HG03520 (cell line): ENCODE data around the gene GMPPA.

Experiments used
- ATAC-seq: cut with Tn5 transposase; IDR thresholded peaks from one replicate; pipeline ENCODE4 v1.9.1; 2021; ENCODE audit warnings: mild to moderate bottlenecking, moderate library complexity; ENCODE audit not compliant: unreplicated experiment

Gene GMPPA

GRCh38 chr2:219467736-219468075 is 31.0 kb upstream of the GMPPA start:
- no peak for ATAC-seq

GRCh38 chr2:219468410-219469185 is 30.1 kb upstream of the GMPPA start:
- ATAC-seq, result no peak

DNA sequence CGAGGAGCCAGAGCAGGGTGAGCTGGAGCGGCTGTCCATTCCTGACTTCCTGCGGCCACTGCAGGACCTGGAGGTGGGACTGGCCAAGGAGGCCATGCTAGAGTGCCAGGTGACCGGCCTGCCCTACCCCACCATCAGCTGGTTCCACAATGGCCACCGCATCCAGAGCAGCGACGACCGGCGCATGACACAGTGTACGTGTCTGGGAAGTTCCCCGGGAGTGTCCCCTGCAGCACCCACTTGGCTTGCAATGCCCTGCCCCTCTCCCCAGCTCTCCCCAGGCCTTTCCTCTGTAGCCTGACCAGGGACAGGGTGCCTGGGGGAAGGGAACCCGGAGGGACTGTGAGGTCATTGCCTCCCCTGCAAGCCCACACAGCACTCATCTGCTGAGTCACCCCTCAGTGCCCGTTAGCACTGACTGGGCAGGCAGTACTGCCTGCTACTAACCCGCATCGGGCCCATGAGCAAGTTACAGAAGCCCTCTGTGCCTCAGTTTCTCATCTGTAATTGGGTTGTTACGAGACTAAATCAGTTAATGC is 29.4 kb upstream of the GMPPA start:
- no peak for ATAC-seq

DNA sequence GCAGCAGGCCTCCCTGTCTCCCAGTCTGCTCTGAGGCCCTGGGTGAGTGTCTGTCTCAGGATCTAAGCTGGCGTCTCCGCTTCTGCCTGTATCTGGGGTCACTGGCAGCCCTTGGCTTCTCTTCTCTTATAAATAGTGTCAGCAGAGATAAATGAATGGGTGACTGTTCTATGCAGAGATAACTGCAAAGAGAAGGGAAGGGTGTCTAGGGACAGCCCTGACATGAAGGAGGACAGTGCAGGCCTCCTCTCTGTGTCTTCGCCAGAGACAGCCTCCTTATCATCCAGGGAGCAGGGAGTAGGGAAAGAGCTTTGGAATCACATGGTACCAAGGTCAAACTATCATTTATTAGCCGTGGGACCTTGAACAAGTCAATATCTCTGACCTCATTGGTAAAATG is 28.3 kb upstream of the GMPPA start:
- ATAC-seq, result no peak

DNA sequence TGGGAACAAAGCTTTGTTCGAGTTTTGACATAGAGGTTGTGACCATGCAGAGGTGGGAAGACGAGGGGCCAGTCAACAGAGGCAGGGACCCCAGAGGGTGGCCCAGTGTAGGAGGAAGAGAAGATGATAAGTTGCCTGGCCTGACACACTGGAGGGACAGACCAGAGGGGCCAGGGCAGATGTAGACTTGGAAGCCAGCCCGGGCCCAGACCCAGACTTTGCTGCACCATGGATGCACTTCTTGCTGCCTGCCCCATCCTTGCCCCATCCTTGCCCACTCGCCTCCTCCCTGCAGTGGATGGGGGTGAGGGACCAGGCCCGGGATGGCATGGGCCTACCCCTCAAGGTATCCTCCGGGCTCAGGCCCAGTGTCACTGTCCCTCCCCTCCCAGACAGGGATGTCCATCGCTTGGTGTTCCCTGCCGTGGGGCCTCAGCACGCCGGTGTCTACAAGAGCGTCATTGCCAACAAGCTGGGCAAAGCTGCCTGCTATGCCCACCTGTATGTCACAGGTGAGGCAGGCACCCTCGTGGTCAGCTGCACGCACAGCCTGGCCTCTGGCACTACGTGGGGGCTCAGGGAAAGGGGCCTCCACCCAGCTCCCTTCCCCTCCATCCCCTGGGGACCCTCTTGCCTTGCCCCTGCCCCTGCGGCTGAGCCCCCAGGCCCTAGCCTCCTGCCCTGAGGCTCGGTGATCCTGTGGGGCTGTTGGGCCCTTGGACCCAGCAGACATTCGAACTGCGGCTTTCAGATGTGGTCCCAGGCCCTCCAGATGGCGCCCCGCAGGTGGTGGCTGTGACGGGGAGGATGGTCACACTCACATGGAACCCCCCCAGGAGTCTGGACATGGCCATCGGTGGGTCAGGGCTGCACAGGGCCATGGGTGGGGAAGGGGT is 27.0 kb upstream of the GMPPA start:
- ATAC-seq, result no peak

GRCh38 chr2:219472629-219473187 is 26.0 kb upstream of the GMPPA start:
- ATAC-seq, result no peak

- no peak for ATAC-seq
Measured at GRCh38 chr2:219473511-219473910, 25.2 kb upstream of the GMPPA start.

DNA sequence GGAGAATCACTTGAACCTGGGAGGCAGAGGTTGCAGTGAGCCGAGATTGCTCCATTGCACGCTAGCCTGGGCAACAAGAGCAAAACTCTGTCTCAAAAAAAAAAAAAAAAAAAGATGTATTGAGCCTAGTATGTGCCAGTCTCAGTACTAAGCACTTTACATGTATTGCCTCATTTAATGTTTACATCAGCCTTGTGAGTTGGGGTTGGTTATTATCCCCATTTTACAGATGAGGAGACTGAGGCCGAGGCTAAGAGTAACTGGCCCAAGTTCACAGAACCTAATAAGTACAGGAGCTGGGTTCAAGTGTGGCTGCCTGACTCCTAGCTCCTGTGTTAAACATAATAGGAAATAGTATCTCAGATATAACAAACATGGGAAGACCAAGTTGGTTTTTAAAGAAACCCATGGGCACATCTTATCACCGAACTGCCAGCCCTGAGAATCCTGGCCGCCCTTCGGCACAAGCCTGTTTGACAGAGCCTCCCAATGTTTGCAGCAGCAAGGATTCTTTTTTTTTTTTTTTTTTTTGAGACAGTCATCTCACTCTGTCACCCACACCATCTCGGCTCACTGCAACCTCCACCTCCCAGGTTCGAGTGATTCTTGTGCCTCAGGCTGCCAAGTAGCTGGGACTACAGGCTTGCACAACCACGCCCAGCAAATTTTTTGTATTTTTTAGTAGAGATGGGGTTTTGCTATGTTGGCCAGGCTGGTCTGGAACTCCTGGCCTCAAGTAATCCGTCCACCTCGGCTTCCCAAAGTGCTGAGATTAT is 24.2 kb upstream of the GMPPA start:
- no peak for ATAC-seq

- ATAC-seq, result no peak
Measured at GRCh38 chr2:219475278-219475677, 23.4 kb upstream of the GMPPA start.

DNA sequence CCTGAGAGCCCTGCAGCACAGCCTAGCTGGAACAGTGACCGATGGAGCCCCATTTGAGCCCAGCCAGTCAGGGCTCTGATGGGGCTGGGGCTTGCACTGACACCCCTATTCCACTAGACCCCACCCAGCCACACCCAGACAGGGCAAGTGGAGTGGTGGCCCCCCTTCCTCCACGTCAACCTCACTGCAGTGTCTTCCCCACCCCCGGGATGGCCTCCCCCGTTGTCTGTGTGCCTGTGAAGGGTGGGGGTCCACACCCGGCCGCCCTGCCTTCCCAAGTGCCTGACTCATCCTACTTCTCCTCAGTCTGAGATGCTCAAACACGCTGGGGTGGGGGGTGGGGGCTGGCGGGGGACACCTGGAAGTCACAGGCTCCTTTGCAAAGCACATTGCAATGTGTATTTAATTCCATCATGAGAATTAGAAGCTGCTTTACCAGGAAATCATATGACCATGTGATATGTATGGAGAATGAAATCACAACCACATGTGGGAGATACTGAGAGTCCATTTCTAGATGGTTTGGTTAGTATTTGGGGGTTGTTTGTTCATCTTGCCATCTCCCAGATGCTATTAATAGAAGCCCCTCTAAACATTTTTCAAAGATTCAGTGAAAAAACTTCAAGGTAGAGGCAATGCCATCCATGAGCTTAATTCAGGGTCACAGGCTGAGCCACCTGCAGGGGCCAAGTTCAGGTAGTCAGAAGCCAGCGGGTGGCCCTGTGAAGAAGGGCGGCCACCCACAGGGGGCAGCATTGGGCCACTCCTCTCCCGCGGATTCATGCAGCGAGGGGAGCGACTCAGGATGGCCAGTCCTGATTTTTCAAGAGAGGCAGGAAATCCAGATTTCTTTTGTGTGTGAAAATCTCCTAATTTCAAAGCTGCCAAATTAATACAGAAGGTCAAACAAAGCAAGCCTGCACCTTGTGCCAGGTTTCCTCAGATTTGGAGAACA is 22.7 kb upstream of the GMPPA start:
- no peak for ATAC-seq

DNA sequence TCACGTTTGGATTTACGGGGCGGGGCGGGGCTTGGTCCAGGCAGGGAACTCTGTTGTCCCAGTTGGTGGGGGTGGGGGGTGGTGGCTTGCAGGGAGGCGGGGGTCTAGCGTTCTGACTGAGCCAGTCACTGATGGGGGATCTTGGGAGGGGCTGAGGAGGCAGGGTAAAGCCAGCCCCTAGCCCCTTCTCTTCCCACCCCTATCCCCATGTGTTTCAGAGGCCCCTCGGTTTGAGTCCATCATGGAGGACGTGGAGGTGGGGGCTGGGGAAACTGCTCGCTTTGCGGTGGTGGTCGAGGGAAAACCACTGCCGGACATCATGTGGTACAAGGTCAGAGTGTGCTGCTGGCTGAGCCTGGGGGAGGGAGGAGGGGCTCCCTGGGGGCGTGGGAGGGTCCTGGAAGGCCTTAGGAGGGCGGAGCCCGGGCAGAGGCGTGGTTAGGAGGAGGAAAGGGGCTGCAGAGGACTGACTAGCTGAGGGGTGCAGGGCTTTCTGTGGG is 22.0 kb upstream of the GMPPA start:
- ATAC-seq, result no peak

DNA sequence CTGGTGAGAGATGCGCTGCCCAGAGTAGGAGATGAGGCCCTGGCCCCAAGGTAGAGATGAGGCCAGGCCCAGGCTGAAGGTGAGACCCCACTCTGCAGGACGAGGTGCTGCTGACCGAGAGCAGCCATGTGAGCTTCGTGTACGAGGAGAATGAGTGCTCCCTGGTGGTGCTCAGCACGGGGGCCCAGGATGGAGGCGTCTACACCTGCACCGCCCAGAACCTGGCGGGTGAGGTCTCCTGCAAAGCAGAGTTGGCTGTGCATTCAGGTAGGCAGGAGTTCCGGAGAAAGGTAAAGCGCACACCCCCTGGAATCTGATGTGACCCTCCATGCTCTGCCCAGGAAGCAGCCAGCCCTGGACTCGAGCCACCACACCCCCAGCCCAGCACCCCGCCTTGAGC is 21.5 kb upstream of the GMPPA start:
- ATAC-seq, result no peak

DNA sequence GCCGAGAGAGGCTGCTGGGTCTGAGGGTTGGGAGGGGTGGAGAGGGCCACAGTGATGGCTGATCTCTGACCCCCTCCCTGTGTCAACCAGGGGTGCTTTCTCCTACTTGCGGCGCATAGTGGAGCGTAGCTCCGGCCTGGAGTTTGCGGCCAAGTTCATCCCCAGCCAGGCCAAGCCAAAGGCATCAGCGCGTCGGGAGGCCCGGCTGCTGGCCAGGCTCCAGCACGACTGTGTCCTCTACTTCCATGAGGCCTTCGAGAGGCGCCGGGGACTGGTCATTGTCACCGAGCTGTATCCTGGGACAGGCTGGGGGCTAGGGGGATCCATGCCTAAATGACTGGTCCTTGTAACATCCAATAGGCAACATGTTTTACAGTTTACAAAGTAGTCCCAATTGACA is 20.9 kb upstream of the GMPPA start:
- no peak for ATAC-seq

GRCh38 chr2:219478916-219479315 is 19.8 kb upstream of the GMPPA start:
- ATAC-seq, result no peak

GRCh38 chr2:219480004-219480403 is 18.7 kb upstream of the GMPPA start:
- ATAC-seq, result no peak

GRCh38 chr2:219482674-219483405 is 15.9 kb upstream of the GMPPA start:
- no peak for ATAC-seq

GRCh38 chr2:219483451-219484342 is 15.0 kb upstream of the GMPPA start:
- no peak for ATAC-seq
